ENCODE measurements around the gene LIPC. TPM values are rescaled to one million over a fixed set of nuclear protein-coding genes. Genes with fewer than 3 reads are reported as not detected.

Gene LIPC
- total RNA-seq, 1 experiment from 2014 or later: not detected

DNA sequence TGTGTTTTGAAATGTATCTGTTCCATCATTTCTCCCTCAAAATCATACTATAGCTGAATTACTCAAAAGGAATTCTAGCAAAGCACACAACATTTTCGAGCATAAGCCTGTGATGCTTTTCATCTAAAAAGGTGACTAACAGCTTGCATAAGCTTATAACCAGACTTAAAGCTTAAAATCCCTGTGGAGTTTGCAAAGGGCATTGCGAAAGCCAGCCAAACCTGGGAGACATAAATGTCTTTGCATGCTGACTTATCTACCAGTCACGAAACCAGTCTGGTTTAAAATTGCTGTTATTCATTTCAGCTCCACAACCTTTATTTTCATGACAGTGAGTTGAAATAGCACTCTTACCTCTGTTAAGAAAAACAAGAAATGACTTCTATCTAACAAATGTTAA lies 35.6 kb upstream of the LIPC start:
- no peaks in the 10 kb centered on the region for H3K4me1 ChIP-seq (ENCODE audit: control insufficient read depth in 1 of 2, insufficient read depth in 2 of 2, low read length in 2 of 2)
- BruUV-seq (replicated peaks): no TSS peak

More for the DNA sequence above, 35.6 kb upstream of the LIPC start:
- H3K9ac ChIP-seq (ENCODE audit: low read length): no peak overlapping the region
- no peak overlapping the region for H2AFZ ChIP-seq (ENCODE audit: low read depth, low read length, poor library complexity, severe bottlenecking)
- H3K4me3 ChIP-seq (replicated peaks in 1 of 2; ENCODE audit: low read depth in 1 of 2, low read length in 2 of 2): no peak overlapping the region
- TF ChIP-seq EZH2phosphoT487 (IDR thresholded peaks at IDR 0.05; ENCODE audit: borderline replicate concordance) (no peak), ZNF274 (IDR thresholded peaks at IDR 0.05; ENCODE audit: low read depth, low read length) (no peak), ELF1 (IDR thresholded peaks at IDR 0.05; ENCODE audit: borderline replicate concordance, low read depth) (no peak), EGR1 (IDR thresholded peaks at IDR 0.05; ENCODE audit: low read depth) (no peak), RAD21 (IDR thresholded peaks at IDR 0.05; ENCODE audit: low read depth) (no peak), EZH2 (IDR thresholded peaks at IDR 0.05) (no peak), SP1 (IDR thresholded peaks at IDR 0.05; ENCODE audit: low read depth) (no peak), ZFX (IDR thresholded peaks at IDR 0.05) (no peak), SIN3A (IDR thresholded peaks at IDR 0.05; ENCODE audit: low read depth) (no peak), TCF7L2 (IDR thresholded peaks at IDR 0.05; ENCODE audit: borderline replicate concordance, extremely low read depth, insufficient read depth, insufficient read length) (no peak), CBX3 (IDR thresholded peaks at IDR 0.05; ENCODE audit: low read depth) (no peak), SRF (IDR thresholded peaks at IDR 0.05; ENCODE audit: low read depth) (no peak), FOSL1 (IDR thresholded peaks at IDR 0.05; ENCODE audit: low read depth) (no peak), CEBPB (IDR thresholded peaks at IDR 0.05; ENCODE audit: low read depth) (no peak), YY1 (IDR thresholded peaks at IDR 0.05; ENCODE audit: extremely low read depth, insufficient replicate concordance, low read depth, low read length) (no peak), POLR2AphosphoS5 (IDR thresholded peaks at IDR 0.05; ENCODE audit: low read depth, low read length) (no peak)
- TF ChIP-seq, protein P1, sequence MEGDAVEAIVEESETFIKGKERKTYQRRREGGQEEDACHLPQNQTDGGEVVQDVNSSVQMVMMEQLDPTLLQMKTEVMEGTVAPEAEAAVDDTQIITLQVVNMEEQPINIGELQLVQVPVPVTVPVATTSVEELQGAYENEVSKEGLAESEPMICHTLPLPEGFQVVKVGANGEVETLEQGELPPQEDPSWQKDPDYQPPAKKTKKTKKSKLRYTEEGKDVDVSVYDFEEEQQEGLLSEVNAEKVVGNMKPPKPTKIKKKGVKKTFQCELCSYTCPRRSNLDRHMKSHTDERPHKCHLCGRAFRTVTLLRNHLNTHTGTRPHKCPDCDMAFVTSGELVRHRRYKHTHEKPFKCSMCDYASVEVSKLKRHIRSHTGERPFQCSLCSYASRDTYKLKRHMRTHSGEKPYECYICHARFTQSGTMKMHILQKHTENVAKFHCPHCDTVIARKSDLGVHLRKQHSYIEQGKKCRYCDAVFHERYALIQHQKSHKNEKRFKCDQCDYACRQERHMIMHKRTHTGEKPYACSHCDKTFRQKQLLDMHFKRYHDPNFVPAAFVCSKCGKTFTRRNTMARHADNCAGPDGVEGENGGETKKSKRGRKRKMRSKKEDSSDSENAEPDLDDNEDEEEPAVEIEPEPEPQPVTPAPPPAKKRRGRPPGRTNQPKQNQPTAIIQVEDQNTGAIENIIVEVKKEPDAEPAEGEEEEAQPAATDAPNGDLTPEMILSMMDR (IDR thresholded peaks at IDR 0.05 in 2 of 3, conservative IDR thresholded peaks at IDR 0.05 in 1 of 3; ENCODE audit: borderline replicate concordance in 1 of 3, insufficient read depth in 1 of 3, low read depth in 2 of 3, low read length in 2 of 3): no peak
- TF ChIP-seq, protein P2, sequence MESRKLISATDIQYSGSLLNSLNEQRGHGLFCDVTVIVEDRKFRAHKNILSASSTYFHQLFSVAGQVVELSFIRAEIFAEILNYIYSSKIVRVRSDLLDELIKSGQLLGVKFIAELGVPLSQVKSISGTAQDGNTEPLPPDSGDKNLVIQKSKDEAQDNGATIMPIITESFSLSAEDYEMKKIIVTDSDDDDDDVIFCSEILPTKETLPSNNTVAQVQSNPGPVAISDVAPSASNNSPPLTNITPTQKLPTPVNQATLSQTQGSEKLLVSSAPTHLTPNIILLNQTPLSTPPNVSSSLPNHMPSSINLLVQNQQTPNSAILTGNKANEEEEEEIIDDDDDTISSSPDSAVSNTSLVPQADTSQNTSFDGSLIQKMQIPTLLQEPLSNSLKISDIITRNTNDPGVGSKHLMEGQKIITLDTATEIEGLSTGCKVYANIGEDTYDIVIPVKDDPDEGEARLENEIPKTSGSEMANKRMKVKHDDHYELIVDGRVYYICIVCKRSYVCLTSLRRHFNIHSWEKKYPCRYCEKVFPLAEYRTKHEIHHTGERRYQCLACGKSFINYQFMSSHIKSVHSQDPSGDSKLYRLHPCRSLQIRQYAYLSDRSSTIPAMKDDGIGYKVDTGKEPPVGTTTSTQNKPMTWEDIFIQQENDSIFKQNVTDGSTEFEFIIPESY (IDR thresholded peaks at IDR 0.05; ENCODE audit: extremely low read depth, insufficient replicate concordance, low read length): no peak
- TF ChIP-seq, protein P3, sequence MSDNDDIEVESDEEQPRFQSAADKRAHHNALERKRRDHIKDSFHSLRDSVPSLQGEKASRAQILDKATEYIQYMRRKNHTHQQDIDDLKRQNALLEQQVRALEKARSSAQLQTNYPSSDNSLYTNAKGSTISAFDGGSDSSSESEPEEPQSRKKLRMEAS (IDR thresholded peaks at IDR 0.05): no peak
- TF ChIP-seq, protein P4, sequence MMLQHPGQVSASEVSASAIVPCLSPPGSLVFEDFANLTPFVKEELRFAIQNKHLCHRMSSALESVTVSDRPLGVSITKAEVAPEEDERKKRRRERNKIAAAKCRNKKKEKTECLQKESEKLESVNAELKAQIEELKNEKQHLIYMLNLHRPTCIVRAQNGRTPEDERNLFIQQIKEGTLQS (IDR thresholded peaks at IDR 0.05): no peak
- no peaks in the 10 kb centered on the region for H3K36me3 ChIP-seq (ENCODE audit: control insufficient read depth in 1 of 2, insufficient read depth in 2 of 2, low read length in 2 of 2)
- H4K20me1 ChIP-seq (ENCODE audit: insufficient read depth): no peaks in the 10 kb centered on the region
- DNase-seq (ENCODE audit: low read depth, low spot score): no peak
- H3K4me2 ChIP-seq (ENCODE audit: low read length): no peak overlapping the region
- ChIA-PET RAD21 (ENCODE audit: low non-redundant PET in 1 of 2, low total read pairs in 2 of 2, uncharacterized antibody in 2 of 2, unreplicated experiment in 2 of 2) (no interaction called here), CTCF (no interaction called here), POLR2A (no interaction called here)
- intact Hi-C loops (cut with micrococcal nuclease): no loop called here
- no peak for ATAC-seq
- H3K27ac ChIP-seq (ENCODE audit: low read depth, low read length): no peak overlapping the region
- H3K9me2 ChIP-seq (ENCODE audit: insufficient read depth): no peaks in the 10 kb centered on the region
- H3K9me3 ChIP-seq (ENCODE audit: control insufficient read depth in 1 of 2, insufficient read depth in 1 of 2, low read depth in 1 of 2, low read length in 2 of 2): no peaks in the 10 kb centered on the region
- no peaks in the 10 kb centered on the region for H3K79me2 ChIP-seq (ENCODE audit: insufficient read depth, low read length)
- H3K27me3 ChIP-seq (ENCODE audit: insufficient read depth, low read length): no peaks in the 10 kb centered on the region
